Endothelial cell of umbilical vein (primary cell): ENCODE data around the gene OXA1L. TPM values are rescaled to one million over a fixed set of nuclear protein-coding genes. Genes with fewer than 3 reads are reported as not detected.
A peak's percentile ranks its signal among the peaks of the same experiment; 100 is the strongest.

Experiments used
- BruUV-seq: library from RNA; stranded (reverse); fragments of 400-500 nt; replicated peaks from 2 replicates; lab custom pipeline; 2021; lab: Mats Ljungman, UMichigan
- CTCF ChIA-PET: fragments of 300-600, 350-600 bp; sonication (Branson Sonifier 250); formaldehyde crosslinking; loops from one replicate; lab custom pipeline; 2021; ENCODE audit warnings: antibody characterized with exemption, inconsistent platforms; lab: Charles Lee
- POLR2A ChIA-PET: fragments of 300-600, 350-600 bp; sonication (Branson Sonifier 250); formaldehyde crosslinking; loops from one replicate; lab custom pipeline; 2021; ENCODE audit warnings: antibody characterized with exemption, inconsistent platforms; lab: Charles Lee
- DNase-seq: peaks from one replicate; pipeline ENCODE4 v3.0.0-alpha.2; 2011; ENCODE audit warnings: low read depth, low spot score
- FAIRE-seq: peaks from 2 replicates; lab custom pipeline; 2011; peaks lifted over from hg19 to GRCh38; lab: Jason Lieb, UNC
- H2AFZ ChIP-seq: 2 replicates; pipeline ENCODE4 v1.6.0; 2012; ENCODE audit warnings: low read depth, low read length, control low read depth, inconsistent platforms
- H3K27ac ChIP-seq: 2 replicates; pipeline ENCODE4 v1.5.1; 2011; ENCODE audit warnings: low read depth, mild to moderate bottlenecking, control low read depth, low read length, moderate library complexity; ENCODE audit not compliant: insufficient read depth
- H3K27me3 ChIP-seq, 2 experiments: 2 replicates each; pipeline versions ENCODE4 v1.6.0 to v1.6.1; 2011; ENCODE audit warnings: low read length in 2 of 2, mixed read lengths in 1 of 2; ENCODE audit not compliant: control insufficient read depth in 2 of 2, insufficient read depth in 2 of 2
- H3K36me3 ChIP-seq, 2 experiments: 2 replicates in 1 of 2; 3 replicates in 1 of 2; pipeline ENCODE4 v1.5.1; 2011; ENCODE audit warnings: low read length in 2 of 2, mild to moderate bottlenecking in 1 of 2, moderate library complexity in 1 of 2; ENCODE audit not compliant: control insufficient read depth in 2 of 2, insufficient read depth in 2 of 2; ENCODE audit errors: extremely low read depth in 1 of 2
- H3K4me1 ChIP-seq: 3 replicates; pipeline ENCODE4 v1.5.1; 2011; ENCODE audit warnings: mild to moderate bottlenecking, low read length; ENCODE audit not compliant: control insufficient read depth, insufficient read depth; ENCODE audit errors: extremely low read depth
- H3K4me2 ChIP-seq: 2 replicates; pipeline ENCODE4 v1.6.1; 2011; ENCODE audit warnings: low read length, control low read depth, mixed read lengths; ENCODE audit not compliant: insufficient read depth
- H3K4me3 ChIP-seq, 3 experiments: fragments of 200-600 bp in 1 of 3; sonication (generic), shearing (Covaris generic) in 1 of 3; replicated peaks in 1 of 3; 2 replicates each; pipeline ENCODE4 v1.5.1; 2011 to 2016; ENCODE audit warnings: control low read depth in 3 of 3, low read length in 3 of 3, mild to moderate bottlenecking in 2 of 3, inconsistent platforms in 1 of 3, low read depth in 1 of 3, moderate library complexity in 1 of 3; ENCODE audit not compliant: insufficient read depth in 1 of 3
- H3K79me2 ChIP-seq: 2 replicates; pipeline ENCODE4 v1.6.0; 2012; ENCODE audit warnings: low read length, inconsistent platforms; ENCODE audit not compliant: control insufficient read depth, insufficient read depth
- H3K9ac ChIP-seq: replicated peaks from 2 replicates; pipeline ENCODE3; 2011; ENCODE audit warnings: low read length, control low read depth; ENCODE audit not compliant: insufficient read depth; ENCODE audit errors: extremely low read depth
- H3K9me1 ChIP-seq: replicated peaks from 3 replicates; pipeline ENCODE4 v1.6.0; 2011; ENCODE audit warnings: mild to moderate bottlenecking, low read length; ENCODE audit not compliant: control insufficient read depth, insufficient read depth; ENCODE audit errors: extremely low read depth
- H3K9me3 ChIP-seq: replicated peaks from 2 replicates; pipeline ENCODE4 v1.5.1; 2012; ENCODE audit warnings: low read length, inconsistent platforms; ENCODE audit not compliant: control insufficient read depth, insufficient read depth
- H4K20me1 ChIP-seq: replicated peaks from 2 replicates; pipeline ENCODE3; 2011; ENCODE audit warnings: mild to moderate bottlenecking, low read length; ENCODE audit not compliant: control insufficient read depth, insufficient read depth; ENCODE audit errors: extremely low read depth
- EZH2 ChIP-seq: IDR thresholded peaks from 2 replicates; pipeline ENCODE4 v1.6.1; 2012; ENCODE audit warnings: borderline replicate concordance, low read depth, mild to moderate bottlenecking, moderate library complexity, low read length, inconsistent platforms; ENCODE audit not compliant: severe bottlenecking
- FOS ChIP-seq: IDR thresholded peaks from 2 replicates; pipeline ENCODE4 v1.6.1; 2011; ENCODE audit warnings: mild to moderate bottlenecking, low read length, moderate library complexity, borderline replicate concordance; ENCODE audit not compliant: insufficient read depth
- GATA2 ChIP-seq: IDR thresholded peaks from 2 replicates; pipeline ENCODE4 v1.7.0; 2011; ENCODE audit warnings: low read depth, mild to moderate bottlenecking, moderate library complexity, mixed read lengths, low read length; ENCODE audit not compliant: insufficient read length, insufficient read depth
- JUN ChIP-seq: IDR thresholded peaks from 2 replicates; pipeline ENCODE4 v1.6.1; 2011; ENCODE audit warnings: borderline replicate concordance, low read depth; ENCODE audit not compliant: insufficient read length, insufficient read depth
- POLR2A ChIP-seq: IDR thresholded peaks from 2 replicates; pipeline ENCODE4 v1.6.1; 2012; ENCODE audit warnings: low read depth, mild to moderate bottlenecking, control low read depth, low read length
- POLR2AphosphoS5 ChIP-seq: IDR thresholded peaks from 2 replicates; pipeline ENCODE4 v1.6.1; 2012; ENCODE audit warnings: low read depth, mild to moderate bottlenecking, control low read depth, low read length, moderate library complexity; ENCODE audit not compliant: insufficient read depth
- dilution Hi-C: fragments of 300-500 bp; cut with MboI; formaldehyde crosslinking; loops from one replicate; pipeline ENCODE4 v1.15.0; 2019; ENCODE audit warnings: low sequenced_read_pairs; ENCODE audit not compliant: extremely low pct_ligation_motif_present
- intact Hi-C: fragments of 100-400 bp; cut with micrococcal nuclease; formaldehyde crosslinking; loops from one replicate; pipeline ENCODE4 v1.10.0; 2022
- polyA plus RNA-seq, 4 experiments: library from polyadenylated mRNA; depleted of rRNA in 3 of 4; stranded (reverse) in 3 of 4; unstranded in 1 of 4; fragments of >200 nt; gene quantifications; 2 replicates each; pipeline versions ENCODE4 v1.2.1 to v1.2.3, GENCODE V29; 2011 to 2012; ENCODE audit warnings: missing spikeins in 1 of 4
- total RNA-seq: library from RNA; stranded (reverse); gene quantifications from 2 replicates; pipeline ENCODE4 v1.2.3, GENCODE V29; 2021
- TF ChIP-seq, protein P1 (sequence below): IDR thresholded peaks from 2 replicates; pipeline ENCODE4 v1.6.1; 2011; ENCODE audit not compliant: insufficient read depth, insufficient read length

OXA1L gene
- total and polyA plus RNA-seq, 2 donors (not counting 3 experiments of a cell fraction or from before 2014, with no cell fraction given) = 212 to 294 TPM

DNA sequence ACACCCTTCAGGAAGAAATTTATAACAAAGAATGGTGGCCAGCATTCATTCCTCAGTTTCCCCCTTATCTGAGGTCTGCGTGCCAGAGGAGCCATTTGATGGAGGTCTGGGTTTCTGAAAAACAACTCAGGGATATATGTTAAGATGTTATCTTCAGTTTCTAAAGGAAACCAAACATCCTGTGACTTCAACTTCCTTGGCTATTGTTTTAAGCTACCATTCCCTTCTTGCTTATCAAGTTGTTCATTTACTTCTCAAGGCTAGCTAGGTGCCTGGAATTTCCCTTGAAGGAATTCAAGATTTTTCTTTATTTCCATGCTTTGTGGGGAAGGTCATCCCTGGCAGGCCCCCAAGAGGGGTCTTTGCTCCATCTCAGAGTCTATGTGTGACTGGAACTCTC is 27.1 kb upstream of the OXA1L start:
- ChIA-PET CTCF (interaction anchor here (0.7 to 2.3 kb wide), 8 partner anchors 10 to 169 kb away, joined by 3 to 14 read pairs (median 5); partner anchors contain the start of gene OXA1L), POLR2A (interaction anchor here (1.1 kb wide), 2 partner anchors 49 to 80 kb away, joined by 3 read pairs; no protein-coding TSS in a partner anchor)
- DNase-seq = peak; percentile 88
- Histone ChIP-seq H3K4me2 (peak overlapping the region; percentile 48), H3K4me3 (no peak overlapping the region), H3K9ac (peak overlapping the region; percentile 70), H3K36me3 (no peaks in the 10 kb centered on the region), H3K4me1 (peaks cover 30% of the 10 kb centered on the region), H3K9me3 (no peaks in the 10 kb centered on the region), H3K27me3 (no peaks in the 10 kb centered on the region), H4K20me1 (no peaks in the 10 kb centered on the region), H2AFZ (no peak overlapping the region), H3K9me1 (no peaks in the 10 kb centered on the region), H3K79me2 (no peaks in the 10 kb centered on the region), H3K27ac (peak overlapping the region; percentile 97)
- intact Hi-C loops (loop anchor here (1.0 kb wide), 6 partner anchors 26 to 125 kb away; no protein-coding TSS in a partner anchor), dilution Hi-C loops (no loop called here)
- no TSS peak for BruUV-seq
- TF ChIP-seq POLR2AphosphoS5 (peak; percentile 78), JUN (peak; percentile 78), EZH2 (no peak), FOS (peak; percentile 51), GATA2 (peak; percentile 98), POLR2A (no peak)
- TF ChIP-seq, protein P1, sequence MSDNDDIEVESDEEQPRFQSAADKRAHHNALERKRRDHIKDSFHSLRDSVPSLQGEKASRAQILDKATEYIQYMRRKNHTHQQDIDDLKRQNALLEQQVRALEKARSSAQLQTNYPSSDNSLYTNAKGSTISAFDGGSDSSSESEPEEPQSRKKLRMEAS = no peak
- FAIRE-seq = peak; percentile 87
